Mammary epithelial cell (primary cell): ENCODE data around the gene THAP12.

Experiments
- CTCF ChIP-seq, 2 donors: IDR thresholded peaks in 1 of 2; conservative IDR thresholded peaks in 1 of 2; 2 replicates each; pipeline ENCODE4 v1.5.1; 2011 to 2012; ENCODE audit warnings: inconsistent platforms in 2 of 2, low read length in 2 of 2, mild to moderate bottlenecking in 2 of 2, control low read depth in 1 of 2, low read depth in 1 of 2; ENCODE audit not compliant: insufficient read depth in 1 of 2; ENCODE audit errors: extremely low read depth in 1 of 2
- EZH2 ChIP-seq: IDR thresholded peaks from 2 replicates; pipeline ENCODE4 v1.6.1; 2012; ENCODE audit warnings: low read length, inconsistent platforms, borderline replicate concordance

- TF ChIP-seq CTCF (conservative IDR thresholded peaks at IDR 0.05 in 1 of 2, IDR thresholded peaks at IDR 0.05 in 1 of 2; ENCODE audit: extremely low read depth in 1 of 2, insufficient read depth in 1 of 2, low read depth in 1 of 2, low read length in 2 of 2), result no peak
- TF ChIP-seq EZH2, result no peak
Measured at GRCh38 chr11:76391021-76391420, 10.1 kb upstream of the THAP12 start.
